HG03103 (cell line): ENCODE measurements around the gene RPS4Y2.
A peak's percentile ranks its signal among the peaks of the same experiment; 100 is the strongest.

Source experiments
- ATAC-seq: cut with Tn5 transposase; IDR thresholded peaks from one replicate; pipeline ENCODE4 v1.9.1; 2021; ENCODE audit warnings: low read depth; ENCODE audit not compliant: unreplicated experiment

Gene RPS4Y2

GRCh38 chrY:20755808-20756207 lies at the start of gene RPS4Y2:
RPS4Y2 (plus strand) TSS chrY:20756108; CDS start chrY:20756164, 56 bp downstream.
- no peak for ATAC-seq

- peak; percentile 74 for ATAC-seq
These were observed 41.5 kb upstream of the RPS4Y2 start for GRCh38 chrY:20714391-20714790.

GRCh38 chrY:20726184-20726907 lies 29.6 kb upstream of the RPS4Y2 start:
- ATAC-seq = peak; percentile 85

- peak; percentile 84 for ATAC-seq
These were observed 20.7 kb upstream of the RPS4Y2 start for GRCh38 chrY:20735200-20735599.

- ATAC-seq = no peak
These were observed 16.1 kb upstream of the RPS4Y2 start for GRCh38 chrY:20739806-20740205.

- ATAC-seq = no peak
These were observed 15.3 kb upstream of the RPS4Y2 start for GRCh38 chrY:20740609-20741008.

- no peak for ATAC-seq
These were observed 10.8 kb upstream of the RPS4Y2 start for GRCh38 chrY:20745060-20745459.

- ATAC-seq = no peak
These were observed 9.0 kb upstream of the RPS4Y2 start for GRCh38 chrY:20746919-20747318.

- ATAC-seq = peak; percentile 70
These were observed 8.0 kb downstream of the RPS4Y2 start for GRCh38 chrY:20763869-20764268.

GRCh38 chrY:20765117-20765516 lies 9.2 kb downstream of the RPS4Y2 start:
- ATAC-seq = no peak

GRCh38 chrY:20770755-20771154 lies 14.8 kb downstream of the RPS4Y2 start:
- no peak for ATAC-seq

- no peak for ATAC-seq
These were observed 20.2 kb downstream of the RPS4Y2 start for GRCh38 chrY:20776104-20776503.

- ATAC-seq = no peak
These were observed 24.3 kb downstream of the RPS4Y2 start for GRCh38 chrY:20780104-20780654.

GRCh38 chrY:20780776-20781175 lies 24.9 kb downstream of the RPS4Y2 start:
- ATAC-seq = no peak

- ATAC-seq = no peak
These were observed 25.5 kb downstream of the RPS4Y2 start for GRCh38 chrY:20781408-20781807.

GRCh38 chrY:20784965-20785364 lies 29.1 kb downstream of the RPS4Y2 start:
- no peak for ATAC-seq

- ATAC-seq = peak; percentile 82
These were observed 31.2 kb downstream of the RPS4Y2 start for GRCh38 chrY:20787076-20787475.

GRCh38 chrY:20798351-20799049 lies 42.6 kb downstream of the RPS4Y2 start:
- ATAC-seq = peak; percentile 86

- no peak for ATAC-seq
These were observed 46.8 kb downstream of the RPS4Y2 start for GRCh38 chrY:20802659-20803058.

- ATAC-seq = no peak
These were observed 50.3 kb downstream of the RPS4Y2 start for GRCh38 chrY:20806243-20806642.

- no peak for ATAC-seq
These were observed 57.6 kb downstream of the RPS4Y2 start for GRCh38 chrY:20813459-20813858.

GRCh38 chrY:20814794-20815193 lies 58.9 kb downstream of the RPS4Y2 start:
- ATAC-seq = no peak
